ENCODE results near the gene ITPKB.

ITPKB gene

GRCh38 chr1:226637147-226637935 lies 101.7 kb downstream of the ITPKB start:
- DNase-seq (ENCODE audit: low spot score), result no peak

- DNase-seq (ENCODE audit: low spot score), result no peak
These were observed 102.3 kb downstream of the ITPKB start for GRCh38 chr1:226636847-226637096.

DNA sequence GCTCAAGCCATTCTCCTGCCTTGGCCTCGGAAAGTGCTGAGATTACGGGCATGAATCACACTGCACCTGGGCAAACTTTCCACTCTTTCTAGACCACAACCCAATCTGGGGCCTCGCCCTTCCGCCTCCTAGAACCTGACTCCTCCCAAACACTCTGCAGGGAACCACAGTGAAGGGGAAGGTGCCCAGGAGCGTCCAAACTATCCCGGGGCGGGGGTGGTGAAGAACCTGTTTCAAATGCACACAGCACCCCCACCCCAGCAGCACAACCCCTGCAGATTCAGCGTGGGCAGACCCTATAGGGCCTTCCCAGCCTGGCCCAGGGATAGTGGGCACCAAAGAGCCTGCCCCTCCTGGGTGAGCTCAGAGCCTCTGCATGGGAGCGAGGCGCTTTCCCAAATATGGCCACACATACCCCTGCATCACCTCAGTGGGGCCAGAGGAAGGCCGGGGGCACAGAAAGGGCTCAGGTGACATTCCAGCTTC lies 103.6 kb downstream of the ITPKB start:
- no peak for DNase-seq (ENCODE audit: low spot score)

DNA sequence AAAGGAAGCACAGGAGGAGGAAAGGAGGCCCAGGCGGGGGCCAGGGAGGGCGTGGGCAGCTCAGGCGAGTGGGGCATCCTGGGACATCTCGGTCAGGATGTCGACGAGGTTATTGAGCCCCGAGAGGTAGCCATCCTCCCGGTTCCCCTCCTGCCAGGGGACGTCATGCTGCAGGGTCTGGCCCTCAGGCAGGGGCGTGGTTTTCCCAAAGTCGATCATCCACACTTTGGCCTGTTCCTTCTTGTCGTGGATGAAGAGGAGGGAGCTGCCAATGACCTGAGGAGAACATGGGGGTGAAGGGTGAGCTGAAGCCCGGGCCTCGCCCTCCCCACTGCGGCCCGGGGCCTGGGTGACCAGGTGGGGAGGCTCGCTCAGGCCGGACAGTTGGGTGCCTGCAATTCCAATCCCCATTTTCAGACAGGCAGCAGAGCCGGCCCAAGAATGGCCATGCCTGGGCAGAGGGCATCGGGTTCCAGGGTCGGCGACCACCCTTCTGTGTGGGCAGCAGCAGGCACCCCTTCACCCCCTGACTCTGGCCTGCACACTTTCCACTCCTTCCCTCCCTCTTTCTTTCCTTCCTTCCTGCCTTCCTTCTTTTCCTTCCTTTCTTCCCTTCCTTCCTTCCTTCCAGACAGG lies 104.4 kb downstream of the ITPKB start:
- DNase-seq (ENCODE audit: low spot score), result no peak

DNA sequence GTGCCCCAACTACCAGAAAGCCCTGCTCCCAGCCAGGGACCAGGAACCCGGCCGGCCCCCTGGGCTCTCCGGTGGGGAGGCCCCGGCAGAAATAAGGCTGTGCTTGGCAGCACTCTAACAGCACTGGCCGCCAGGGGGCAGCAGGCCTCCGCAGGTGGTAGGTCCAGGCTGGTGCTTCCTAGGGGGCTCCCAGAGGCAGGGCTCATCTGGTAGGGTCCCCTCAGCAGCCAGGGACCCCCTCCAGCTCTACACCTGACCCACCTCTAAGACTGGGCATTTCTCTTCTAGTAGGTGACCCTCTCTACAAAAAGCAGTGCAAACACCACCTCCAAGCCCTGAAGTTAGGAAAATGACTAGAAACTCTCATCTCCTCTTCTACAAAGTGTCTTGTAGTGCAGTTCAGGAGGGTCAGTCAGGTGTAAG lies 104.9 kb downstream of the ITPKB start:
- DNase-seq (ENCODE audit: low spot score), result peak; percentile 76

GRCh38 chr1:226633541-226634165 lies 105.4 kb downstream of the ITPKB start:
- DNase-seq (ENCODE audit: low spot score), result no peak

- no peak for DNase-seq (ENCODE audit: low spot score)
These were observed 106.1 kb downstream of the ITPKB start for GRCh38 chr1:226632922-226633351.

GRCh38 chr1:226632169-226632879 lies 106.8 kb downstream of the ITPKB start:
- no peak for DNase-seq (ENCODE audit: low spot score)

GRCh38 chr1:226631229-226632000 lies 107.7 kb downstream of the ITPKB start:
- no peak for DNase-seq (ENCODE audit: low spot score)

DNA sequence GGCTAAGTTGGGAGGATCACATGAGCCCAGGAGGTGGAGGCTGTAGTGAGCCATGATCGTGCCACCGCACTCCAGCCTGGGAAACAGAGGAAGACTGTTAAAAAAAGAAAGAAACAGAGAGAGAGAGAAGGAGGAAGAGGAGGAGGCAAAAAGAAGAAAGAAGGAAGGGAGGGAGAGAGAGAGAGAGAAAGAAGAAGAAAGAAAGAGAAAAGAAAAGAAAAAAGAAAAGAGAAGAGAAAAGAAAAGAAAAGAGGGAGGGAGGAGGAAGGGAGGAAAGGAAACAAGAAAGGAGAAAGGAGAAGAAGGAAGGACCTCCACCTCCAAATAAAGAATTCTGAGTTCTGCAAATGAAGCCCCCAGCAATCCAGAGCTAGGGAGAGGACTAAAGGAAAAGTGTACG lies 108.5 kb downstream of the ITPKB start:
- DNase-seq (ENCODE audit: low spot score), result no peak

DNA sequence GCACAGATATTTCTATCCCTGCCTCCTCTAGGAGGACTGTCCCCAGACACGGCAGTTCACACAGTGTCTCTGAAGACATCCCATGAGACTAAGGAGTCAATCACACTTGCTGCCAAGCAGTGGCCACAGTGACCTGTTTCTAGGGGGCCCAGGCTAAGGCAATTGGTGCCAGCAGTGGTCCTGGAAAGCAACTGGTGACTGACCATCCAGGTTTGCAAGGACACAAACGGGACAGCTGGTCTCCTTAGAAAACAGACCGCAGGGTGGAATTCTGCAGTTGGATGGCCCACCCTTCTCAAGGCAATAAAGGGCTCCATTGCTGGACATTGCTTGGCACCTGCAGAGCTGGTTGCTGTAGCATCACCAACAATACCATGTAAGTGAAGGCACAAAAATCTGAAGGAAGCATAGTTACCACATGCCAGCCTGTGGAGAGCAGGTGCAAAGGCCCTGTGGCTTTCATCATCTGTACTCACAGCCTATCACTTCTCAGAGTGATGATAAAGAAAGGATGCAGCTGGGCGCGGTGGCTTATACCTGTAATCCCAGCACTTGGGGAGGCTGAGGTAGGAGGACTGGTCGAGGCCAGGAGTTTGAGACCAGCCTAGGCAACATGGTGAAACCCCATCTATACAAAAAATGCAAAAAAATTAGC lies 109.1 kb downstream of the ITPKB start:
- DNase-seq (ENCODE audit: low spot score), result no peak

DNA sequence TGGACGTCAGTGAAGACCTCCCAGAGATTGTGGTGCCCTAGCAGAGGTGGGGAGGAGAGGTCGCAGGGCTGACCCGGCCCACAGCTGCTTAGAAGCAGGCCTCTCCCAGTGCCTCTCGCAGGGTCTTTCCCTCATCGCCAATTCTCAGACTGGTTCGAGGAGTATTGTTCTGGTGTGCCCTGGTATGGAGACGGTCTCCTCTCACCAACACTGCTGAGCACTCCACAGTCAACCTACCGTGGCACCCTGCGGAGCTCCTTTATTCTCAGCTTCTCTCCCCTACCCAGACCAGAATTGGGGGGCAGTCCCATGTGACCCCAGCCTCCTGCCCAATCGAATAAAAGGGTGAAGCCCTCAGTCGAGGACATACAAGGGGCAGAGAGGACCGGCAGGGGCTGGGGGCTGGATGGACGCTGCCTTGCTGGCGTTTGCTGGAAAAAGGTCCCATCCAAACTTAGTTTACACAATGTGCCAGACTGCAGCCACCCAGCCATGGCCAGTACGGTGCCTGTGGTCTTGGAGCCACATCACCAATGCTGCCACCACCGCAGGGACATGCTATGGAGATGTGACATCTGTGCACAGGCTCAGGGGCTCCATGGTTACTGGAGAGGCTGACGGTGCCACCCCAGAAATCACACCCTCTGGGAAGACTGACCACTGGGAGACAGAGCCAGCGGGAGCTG lies 109.7 kb downstream of the ITPKB start:
- no peak for DNase-seq (ENCODE audit: low spot score)

DNA sequence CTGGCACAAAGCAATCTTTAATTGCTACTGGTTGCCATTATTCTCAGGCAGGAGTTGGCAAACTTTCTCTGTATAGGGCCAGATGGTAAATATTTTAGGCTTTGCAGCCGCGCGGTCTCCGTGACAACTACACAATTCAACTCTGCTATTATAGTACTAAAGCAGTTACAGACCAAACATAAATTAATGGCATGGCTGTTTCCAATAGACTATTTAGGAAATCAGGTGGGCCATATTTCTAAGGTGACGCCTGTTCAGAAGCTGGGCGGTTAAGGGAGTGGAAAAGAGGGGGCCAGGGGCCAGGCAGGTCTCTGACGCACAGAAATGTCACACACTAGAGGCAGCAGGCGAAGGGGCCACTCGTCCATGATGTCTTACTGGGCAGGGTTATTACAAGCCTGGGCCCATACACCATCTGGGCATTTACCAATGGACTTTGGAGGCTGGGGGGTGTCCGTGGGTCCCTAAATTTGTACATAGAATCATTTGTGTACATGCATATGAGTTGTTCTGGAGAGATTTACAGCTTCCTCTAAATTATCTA lies 110.4 kb downstream of the ITPKB start:
- no peak for DNase-seq (ENCODE audit: low spot score)

GRCh38 chr1:226627924-226628611 lies 111.0 kb downstream of the ITPKB start:
- DNase-seq (ENCODE audit: low spot score), result no peak

- DNase-seq (ENCODE audit: low spot score), result no peak
These were observed 111.9 kb downstream of the ITPKB start for GRCh38 chr1:226627050-226627755.

DNA sequence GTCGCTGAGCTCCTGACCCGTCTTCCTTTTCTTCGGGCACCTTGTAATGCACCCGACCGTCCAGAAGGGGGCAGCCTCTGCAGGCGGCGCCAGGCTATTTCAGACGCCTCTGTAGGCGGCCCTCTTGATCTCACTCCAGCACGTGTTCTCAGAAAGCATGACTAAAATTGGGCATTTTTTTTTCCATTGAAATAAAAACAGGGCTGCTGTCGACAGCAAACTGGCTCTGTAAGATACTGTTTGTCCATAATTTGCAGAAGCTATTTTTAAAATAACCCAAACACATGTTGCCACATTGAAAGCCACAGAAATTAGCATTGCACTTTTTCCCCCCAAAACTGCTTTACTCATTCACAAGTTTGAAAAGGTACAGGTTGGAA lies 112.5 kb downstream of the ITPKB start:
- DNase-seq (ENCODE audit: low spot score), result peak; percentile 69

- DNase-seq (ENCODE audit: low spot score), result no peak
These were observed 113.1 kb downstream of the ITPKB start for GRCh38 chr1:226625832-226626576.

DNA sequence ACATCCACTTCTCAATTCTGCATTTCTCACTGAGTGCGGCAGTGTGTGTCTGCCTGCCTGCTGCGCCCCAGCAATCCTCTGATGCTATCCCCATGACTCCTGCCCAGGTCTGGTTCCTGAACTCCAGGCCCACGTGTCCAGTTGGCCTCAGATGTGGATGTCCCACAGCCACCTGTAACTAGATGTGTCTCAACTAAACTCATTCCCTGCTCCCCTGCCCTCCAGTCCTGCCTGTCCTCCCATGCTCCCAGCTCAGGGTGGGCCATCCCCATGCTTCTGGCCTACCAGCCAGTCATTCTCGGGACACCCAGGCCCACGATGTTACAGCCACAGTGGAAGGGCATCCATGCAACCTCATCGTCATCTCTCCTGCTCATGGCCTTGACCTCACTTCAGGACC lies 113.8 kb downstream of the ITPKB start:
- no peak for DNase-seq (ENCODE audit: low spot score)

- peak; percentile 44 for DNase-seq (ENCODE audit: low spot score)
These were observed 114.6 kb downstream of the ITPKB start for GRCh38 chr1:226624526-226624925.
